SK-N-SH (cell line): Measurements from ENCODE around the gene CUL1. TPM values are rescaled to one million over a fixed set of nuclear protein-coding genes. Genes with fewer than 3 reads are reported as not detected.
A peak's percentile ranks its signal among the peaks of the same experiment; 100 is the strongest.
"Not testable (repeated sequence)": the region's sequence is repeated elsewhere in the genome, so short reads cannot be mapped to it uniquely, and the experiment has no call there.

Source experiments
- CTCF ChIA-PET: fragments of 300-600, 350-600 bp; formaldehyde crosslinking; extraction: SDS; loops from one replicate; lab custom pipeline; 2021; lab: Yijun Ruan, JAX
- POLR2A ChIA-PET: fragments of 350-600 bp; sonication (Branson Sonifier 250); formaldehyde crosslinking; extraction: SDS; loops from one replicate; lab custom pipeline; 2020; ENCODE audit warnings: antibody characterized with exemption, inconsistent platforms; lab: Yijun Ruan, JAX
- DNase-seq: peaks from one replicate; pipeline ENCODE4 v3.0.0; 2012
- H2AFZ ChIP-seq: fragments of 200-600 bp; sonication (generic); 2 replicates; pipeline ENCODE4 v1.8.1; 2016; ENCODE audit warnings: antibody characterized with exemption, mild to moderate bottlenecking, low read depth
- H3F3A ChIP-seq: fragments of 200-600 bp; sonication (generic); replicated peaks from 2 replicates; pipeline ENCODE3; 2016; ENCODE audit warnings: antibody characterized with exemption, mild to moderate bottlenecking; ENCODE audit not compliant: insufficient read depth
- H3K27ac ChIP-seq, 2 experiments: fragments of 200-500 bp in 1 of 2; fragments of 200-600 bp in 1 of 2; sonication (Bioruptor generic) in 1 of 2; sonication (generic), shearing (Covaris generic) in 1 of 2; 2 replicates each; pipeline versions ENCODE4 v1.5.1 to v1.6.1; 2014 to 2016; ENCODE audit warnings: low read depth in 2 of 2, inconsistent platforms in 1 of 2, low read length in 1 of 2, mild to moderate bottlenecking in 1 of 2, mixed read lengths in 1 of 2
- H3K27me3 ChIP-seq: fragments of 200-600 bp; sonication (generic), shearing (Covaris generic); 2 replicates; pipeline ENCODE4 v1.6.1; 2016; ENCODE audit warnings: mixed run types; ENCODE audit not compliant: insufficient read depth
- H3K36me3 ChIP-seq, 2 experiments: fragments of 200-500 bp in 1 of 2; fragments of 200-600 bp in 1 of 2; sonication (Bioruptor generic) in 1 of 2; sonication (generic) in 1 of 2; replicated peaks in 1 of 2; 2 replicates each; pipeline versions ENCODE3 to v1.5.1; 2014 to 2016; ENCODE audit warnings: low read length in 1 of 2, mild to moderate bottlenecking in 1 of 2; ENCODE audit not compliant: insufficient read depth in 2 of 2, control insufficient read depth in 1 of 2
- H3K4me1 ChIP-seq, 2 experiments: fragments of 200-500 bp in 1 of 2; fragments of 200-600 bp in 1 of 2; sonication (Bioruptor generic) in 1 of 2; sonication (generic), shearing (Covaris generic) in 1 of 2; 2 replicates each; pipeline versions ENCODE4 v1.5.1 to v1.6.1; 2014 to 2016; ENCODE audit warnings: low read depth in 1 of 2, low read length in 1 of 2, mixed run types in 1 of 2; ENCODE audit not compliant: insufficient read depth in 2 of 2, control insufficient read depth in 1 of 2
- H3K4me2 ChIP-seq: fragments of 200-600 bp; sonication (generic), shearing (Covaris generic); 2 replicates; pipeline ENCODE4 v1.6.1; 2017; ENCODE audit warnings: mixed run types
- H3K4me3 ChIP-seq, 2 experiments: fragments of 200-500 bp in 1 of 2; fragments of 200-600 bp in 1 of 2; sonication (Bioruptor generic) in 1 of 2; sonication (generic), shearing (Covaris generic) in 1 of 2; 2 replicates each; pipeline versions ENCODE4 v1.5.1 to v1.8.1; 2014 to 2016; ENCODE audit warnings: low read depth in 2 of 2, inconsistent platforms in 1 of 2, low read length in 1 of 2, mild to moderate bottlenecking in 1 of 2, mixed read lengths in 1 of 2, moderate library complexity in 1 of 2
- H3K79me2 ChIP-seq: fragments of 200-600 bp; sonication (generic); 2 replicates; pipeline ENCODE4 v1.8.1; 2017; ENCODE audit warnings: mild to moderate bottlenecking; ENCODE audit not compliant: insufficient read depth
- H3K9ac ChIP-seq: fragments of 200-600 bp; sonication (generic); 2 replicates; pipeline ENCODE4 v1.6.1; 2017; ENCODE audit warnings: mixed run types
- H3K9me2 ChIP-seq: fragments of 200-600 bp; sonication (generic); 2 replicates; pipeline ENCODE4 v1.6.1; 2017; ENCODE audit warnings: mixed run types
- H3K9me3 ChIP-seq: fragments of 200-600 bp; sonication (generic); 2 replicates; pipeline ENCODE4 v1.6.1; 2017; ENCODE audit warnings: mixed run types, mild to moderate bottlenecking, moderate library complexity
- H4K20me1 ChIP-seq: fragments of 200-600 bp; sonication (generic); 2 replicates; pipeline ENCODE4 v1.6.1; 2017; ENCODE audit warnings: mild to moderate bottlenecking, mixed run types; ENCODE audit not compliant: insufficient read depth
- CTCF ChIP-seq: fragments of 200-600 bp; sonication (generic); IDR thresholded peaks from 2 replicates; pipeline ENCODE4 v1.6.1; 2017; ENCODE audit warnings: antibody characterized with exemption, mild to moderate bottlenecking, moderate library complexity
- PBX3 ChIP-seq: IDR thresholded peaks from 2 replicates; pipeline ENCODE4; 2012
- RFX5 ChIP-seq: IDR thresholded peaks from 2 replicates; pipeline ENCODE4 v1.6.1; 2012; ENCODE audit warnings: mild to moderate bottlenecking, improper control_type of control experiment, low read length
- SIN3A ChIP-seq: IDR thresholded peaks from 2 replicates; pipeline ENCODE4 v1.6.1; 2012; ENCODE audit warnings: low read depth, mild to moderate bottlenecking, low read length, moderate library complexity, borderline replicate concordance
- WGBS: methylation state at CpG from one replicate; pipeline ENCODE4 v1.1.6; 2017; ENCODE audit warnings: low lambda C conversion rate; 5-methylcytosine and 5-hydroxymethylcytosine counted together
- polyA plus RNA-seq, 3 experiments: library from polyadenylated mRNA; depleted of rRNA; stranded (reverse); fragments of >200 nt; gene quantifications; 2 replicates each; pipeline ENCODE4 v1.2.3, GENCODE V29; 2012

CUL1 gene
- polyA plus RNA-seq, 1 of the 3 experiments (the other 2 are of a cell fraction) = 45.2 TPM

- Histone ChIP-seq H3K36me3 (peaks cover 0 to 2% of the 10 kb centered on the region in 2 experiments), H3K4me3 (peak overlapping the region in 1 of 2 experiments; percentile 84; a peak in 2 of 4 replicates), H3K27ac (no peak overlapping the region; a peak in 1 of 4 replicates), H3K79me2 (peaks cover 73% of the 10 kb centered on the region), H3K4me1 (peaks cover 34 to 38% of the 10 kb centered on the region in 2 experiments), H2AFZ (no peak overlapping the region), H3K9me2 (no peaks in the 10 kb centered on the region), H3K27me3 (no peaks in the 10 kb centered on the region)
- 88% methylated on average over 1 of the region's 1 CpG for WGBS
- CTCF ChIA-PET = interaction anchor here (1.0 to 2.3 kb wide), 2 partner anchors 45 to 61 kb away, joined by 3 to 7 read pairs; no protein-coding TSS in a partner anchor
- no peak for TF ChIP-seq RFX5
- TF ChIP-seq PBX3 = peak; percentile 55
- TF ChIP-seq, all 33 proteins: peak for 1
- Histone ChIP-seq H4K20me1 (peaks cover 68% of the 10 kb centered on the region), H3K9me3 (no peaks in the 10 kb centered on the region), H3K4me2 (peak overlapping the region; percentile 96), H3F3A (peaks cover 13% of the 10 kb centered on the region), H3K9ac (no peak overlapping the region)
- POLR2A ChIA-PET = interaction anchor here (0.6 to 1.2 kb wide), 2 partner anchors 118 to 215 kb away, joined by 3 to 4 read pairs; no protein-coding TSS in a partner anchor
- DNase-seq = no peak
These were observed 2.7 kb downstream of the CUL1 start for GRCh38 chr7:148701414-148701813.

GRCh38 chr7:148702876-148703670 lies 4.4 kb downstream of the CUL1 start:
- TF ChIP-seq CTCF (peak; percentile 23), SIN3A (no peak)
- CTCF ChIA-PET = interaction anchor here (0.8 to 2.3 kb wide), 10 partner anchors 9 to 260 kb away, joined by 3 to 7 read pairs (median 4); no protein-coding TSS in a partner anchor
- Histone ChIP-seq H3K9me3 (no peaks in the 10 kb centered on the region), H3K4me1 (peaks cover 29 to 33% of the 10 kb centered on the region in 2 experiments), H3F3A (peaks cover 9% of the 10 kb centered on the region), H3K27ac (no peak overlapping the region; a peak in 1 of 4 replicates), H3K27me3 (no peaks in the 10 kb centered on the region), H3K36me3 (peaks cover 0 to 6% of the 10 kb centered on the region in 2 experiments), H3K4me3 (no peak overlapping the region), H3K4me2 (no peak overlapping the region), H3K79me2 (peaks cover 90% of the 10 kb centered on the region), H2AFZ (no peak overlapping the region), H3K9me2 (no peaks in the 10 kb centered on the region), H3K9ac (no peak overlapping the region), H4K20me1 (peaks cover 83% of the 10 kb centered on the region)
- DNase-seq = no peak
- POLR2A ChIA-PET = no interaction called here
- 94% methylated on average over 11 of the region's 11 CpGs for WGBS

GRCh38 chr7:148703671-148703962 lies 4.9 kb downstream of the CUL1 start:
- H3K27ac ChIP-seq, DNase-seq, H3K9me2 ChIP-seq, H2AFZ ChIP-seq, POLR2A ChIA-PET, H3K9ac ChIP-seq, H3K4me2 ChIP-seq, H3F3A ChIP-seq, H3K27me3 ChIP-seq, H3K36me3 ChIP-seq, H3K4me3 ChIP-seq, H3K9me3 ChIP-seq: not testable (repeated sequence)
- Histone ChIP-seq H3K79me2 (peaks cover 95% of the 10 kb centered on the region), H4K20me1 (peaks cover 88% of the 10 kb centered on the region), H3K4me1 (peaks cover 29 to 37% of the 10 kb centered on the region in 2 experiments)
- 91% methylated on average over 8 of the region's 8 CpGs for WGBS
- CTCF ChIA-PET = interaction anchor here (0.8 to 2.3 kb wide), 9 partner anchors 12 to 263 kb away, joined by 3 to 7 read pairs (median 4); no protein-coding TSS in a partner anchor
